ENCODE data around the gene CLMP. TPM values are rescaled to one million over a fixed set of nuclear protein-coding genes. Genes with fewer than 3 reads are reported as not detected.

CLMP gene
- total and polyA plus RNA-seq, 2 donors, result 0.80 to 1.1 TPM

Other genes with a start within 250 kb of the CLMP start
- gene BSX, start 213.4 kb downstream of the CLMP start, total RNA-seq, result not detected
- gene BSX, start 213.4 kb downstream of the CLMP start, polyA plus RNA-seq, result not detected
- 1,679 TPM for gene HSPA8, start 133.1 kb downstream of the CLMP start, total RNA-seq
- gene HSPA8, start 133.1 kb downstream of the CLMP start, polyA plus RNA-seq, result 221 TPM
- gene GRAMD1B, start 235.0 kb upstream of the CLMP start, total RNA-seq, result 15.6 TPM
- gene GRAMD1B, start 235.0 kb upstream of the CLMP start, polyA plus RNA-seq, result 4.8 TPM